GM18519 (cell line): ENCODE data around the gene PNISR.
A peak's percentile ranks its signal among the peaks of the same experiment; 100 is the strongest.

Source experiments
- ATAC-seq: cut with Tn5 transposase; IDR thresholded peaks from one replicate; pipeline ENCODE4 v1.9.1; 2021; ENCODE audit warnings: mild to moderate bottlenecking, moderate library complexity; ENCODE audit not compliant: unreplicated experiment, low FRiP score

PNISR gene

DNA sequence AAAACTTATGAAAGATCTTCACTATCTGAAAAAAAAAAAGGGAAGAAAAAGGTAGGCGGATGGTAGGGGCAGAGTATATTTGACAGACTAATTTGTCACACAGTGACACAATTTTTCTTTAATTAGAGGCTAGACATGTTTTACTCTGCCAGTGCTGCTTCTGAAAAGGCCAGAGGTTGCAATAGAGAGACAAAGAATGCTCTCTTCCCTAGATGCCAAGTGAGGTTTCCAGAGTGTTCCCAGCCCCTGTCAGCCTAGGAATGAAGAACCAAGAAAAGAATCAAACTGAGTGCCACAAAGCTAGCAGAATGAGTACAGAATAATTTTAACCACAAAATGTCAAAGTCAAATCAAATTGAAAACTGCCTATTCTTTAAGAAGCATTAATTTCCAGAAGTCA is 13.0 kb downstream of the PNISR start:
- no peak for ATAC-seq

- ATAC-seq = no peak
Measured at GRCh38 chr6:99409672-99410071, 15.4 kb downstream of the PNISR start.

GRCh38 chr6:99407076-99407475 is 18.0 kb downstream of the PNISR start:
- no peak for ATAC-seq

- ATAC-seq = no peak
Measured at GRCh38 chr6:99402448-99402847, 22.7 kb downstream of the PNISR start.

DNA sequence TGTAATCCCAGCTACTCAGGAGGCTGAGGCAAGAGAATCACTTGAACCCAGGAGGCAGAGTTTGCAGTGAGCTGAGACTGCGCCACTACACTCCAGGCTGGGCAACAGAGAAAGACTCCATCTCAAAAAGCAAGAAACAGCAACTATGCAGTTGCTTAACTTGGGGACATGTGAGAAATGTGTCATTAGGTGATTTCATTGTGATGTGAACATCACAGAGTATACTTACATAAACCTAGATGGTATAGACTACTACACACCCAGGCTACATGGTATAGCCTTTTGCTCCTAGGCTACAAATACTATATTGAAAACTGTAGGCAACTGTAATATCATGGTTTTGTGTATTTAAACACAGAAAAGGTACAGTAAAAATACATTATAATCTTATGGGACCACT is 27.8 kb downstream of the PNISR start:
- ATAC-seq = no peak

DNA sequence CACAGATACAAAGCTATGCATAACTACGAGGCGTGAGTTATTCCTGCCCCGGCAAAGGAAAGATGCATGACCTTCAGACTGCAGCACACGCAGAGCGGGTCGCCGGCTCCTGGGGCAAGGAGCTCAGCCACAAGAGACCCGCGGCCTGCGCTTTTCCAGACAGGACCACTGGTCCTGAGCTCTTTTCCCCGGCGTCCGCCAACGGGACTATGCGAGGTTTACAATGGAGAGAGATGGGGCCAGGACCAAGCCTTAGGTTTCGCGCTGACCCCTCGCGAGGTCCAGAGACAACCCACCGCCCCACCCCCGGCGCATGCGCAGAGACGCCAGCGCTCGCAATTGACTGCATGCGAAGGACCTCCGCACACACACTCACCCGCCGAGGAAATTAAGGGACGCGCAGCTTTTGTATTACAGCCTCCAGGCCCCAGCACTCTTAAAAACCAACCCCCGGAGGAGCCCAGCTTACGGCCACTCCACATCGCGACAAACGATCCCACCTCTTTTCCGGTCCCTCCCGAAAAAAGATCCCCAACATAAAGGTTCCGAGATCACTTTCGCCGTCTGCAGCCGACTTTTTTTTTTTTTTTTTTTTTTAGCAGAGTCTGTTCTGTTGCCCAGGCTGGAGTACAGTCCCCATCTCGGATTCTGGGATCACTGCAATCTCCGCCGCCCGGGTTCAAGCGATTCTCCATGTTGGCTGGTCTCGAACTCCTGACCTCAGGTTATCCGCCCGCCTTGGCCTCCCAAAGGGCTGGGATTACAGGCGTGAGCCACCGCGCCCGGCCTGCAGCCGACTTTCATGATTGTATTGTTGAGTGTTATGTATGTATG is 31.2 kb downstream of the PNISR start, which contains the start of gene COQ3:
Gene COQ3, minus strand, starts transcription at position 498 of the 834 bp plus-strand sequence. Its CDS starts 16 bp downstream, at position 482.
- ATAC-seq = peak; percentile 46

DNA sequence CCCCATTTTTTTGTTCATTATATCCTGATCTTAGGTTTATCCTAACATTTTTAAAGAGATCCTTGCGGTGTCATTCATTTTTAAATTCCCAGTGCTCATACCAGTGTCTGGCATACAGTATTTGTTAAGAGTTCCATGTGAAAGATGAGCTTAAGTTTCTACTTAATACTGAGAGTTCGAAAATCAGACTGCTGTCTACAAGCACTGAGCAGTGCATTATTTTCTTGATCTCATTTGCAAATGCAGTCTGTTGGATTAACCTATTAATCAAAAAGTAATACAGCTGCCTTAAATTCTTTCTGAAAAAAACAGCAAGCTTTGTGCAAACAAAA is 31.8 kb downstream of the PNISR start:
- peak; percentile 26 for ATAC-seq

- ATAC-seq = no peak
Measured at GRCh38 chr6:99390896-99391295, 34.2 kb downstream of the PNISR start.

DNA sequence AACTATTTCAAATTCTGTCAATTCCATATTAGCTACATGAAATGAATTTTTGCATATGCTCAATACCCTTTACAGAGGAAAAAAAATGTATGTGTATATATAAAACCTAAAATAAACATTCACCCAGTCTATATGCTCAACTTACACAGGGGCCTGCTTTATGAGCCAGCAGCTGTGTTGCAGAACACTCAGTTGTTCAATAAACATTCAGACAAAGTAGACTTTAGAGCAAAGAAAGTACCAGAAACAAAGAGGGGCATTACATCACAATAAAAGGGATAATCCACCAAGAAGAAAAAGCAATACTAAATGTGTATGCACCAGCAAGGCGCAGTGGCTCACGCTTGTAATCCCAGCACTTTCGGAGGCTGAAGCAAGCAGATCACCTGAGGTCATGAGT is 40.6 kb downstream of the PNISR start:
- no peak for ATAC-seq

- ATAC-seq = no peak
Measured at GRCh38 chr6:99378636-99379035, 46.5 kb downstream of the PNISR start.

GRCh38 chr6:99369533-99369932 is 55.6 kb downstream of the PNISR start:
- ATAC-seq = no peak

- ATAC-seq = no peak
Measured at GRCh38 chr6:99366852-99367251, 58.3 kb downstream of the PNISR start.

DNA sequence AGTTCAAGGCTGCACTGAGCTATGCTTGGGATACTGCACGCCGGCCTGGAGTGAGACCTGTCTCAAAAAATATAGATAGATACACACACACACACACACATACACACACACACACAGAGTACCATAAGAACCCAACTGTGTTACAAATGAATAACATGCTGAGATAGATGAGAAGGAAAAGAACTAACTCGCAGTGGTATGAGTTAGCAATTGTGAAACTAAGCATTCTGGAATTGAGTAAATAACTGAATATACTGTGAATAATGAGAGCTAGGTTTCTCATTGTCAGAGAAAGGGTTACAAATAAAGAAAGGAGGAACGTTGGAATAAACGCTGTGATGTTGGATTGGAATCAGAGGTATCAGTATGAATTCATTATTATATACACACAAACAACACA is 61.1 kb downstream of the PNISR start:
- ATAC-seq = peak; percentile 93

GRCh38 chr6:99362678-99363268 is 62.3 kb downstream of the PNISR start:
- no peak for ATAC-seq

GRCh38 chr6:99359800-99360199 is 65.3 kb downstream of the PNISR start:
- no peak for ATAC-seq

DNA sequence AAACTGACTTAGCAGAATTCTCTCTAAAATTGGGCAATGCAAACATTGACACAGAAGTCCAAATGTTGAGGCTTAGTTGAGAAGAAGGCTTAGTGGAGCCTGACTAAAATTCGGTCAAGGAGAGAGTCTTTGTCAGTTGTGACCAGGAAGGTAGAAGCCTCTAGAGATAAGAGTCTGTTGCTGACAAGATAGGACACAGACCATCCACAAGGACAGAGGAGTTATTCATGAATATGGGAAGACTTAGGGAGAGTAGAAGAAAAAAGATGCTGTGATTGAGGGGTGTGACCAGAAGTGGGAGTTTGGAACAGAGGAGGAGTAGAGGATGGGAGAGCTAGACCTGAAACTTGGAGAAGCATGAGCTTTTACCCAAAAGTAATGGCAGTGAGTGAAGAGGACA is 68.5 kb downstream of the PNISR start:
- ATAC-seq = no peak

DNA sequence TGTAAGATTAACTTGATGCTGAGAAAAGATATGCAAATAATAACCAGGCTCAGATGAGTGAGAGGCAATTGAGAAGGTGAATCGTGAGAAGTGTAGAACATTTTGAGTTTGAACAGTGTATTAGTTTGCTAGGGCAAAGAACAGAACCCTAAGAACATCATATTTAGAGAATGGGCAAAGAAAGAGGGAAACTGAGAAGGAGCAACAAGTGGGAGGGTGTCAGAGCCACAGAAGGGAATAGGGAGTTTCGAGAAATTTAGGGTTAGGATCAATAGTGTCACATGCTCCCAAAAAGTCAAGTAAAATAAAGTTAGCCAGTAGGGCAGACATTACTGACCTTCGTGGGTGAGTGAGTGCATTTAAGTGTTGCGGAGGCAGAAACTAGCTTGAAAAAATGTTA is 70.1 kb downstream of the PNISR start:
- ATAC-seq = no peak

- no peak for ATAC-seq
Measured at GRCh38 chr6:99353126-99353525, 72.0 kb downstream of the PNISR start.

GRCh38 chr6:99350573-99350972 is 74.5 kb downstream of the PNISR start:
- no peak for ATAC-seq

DNA sequence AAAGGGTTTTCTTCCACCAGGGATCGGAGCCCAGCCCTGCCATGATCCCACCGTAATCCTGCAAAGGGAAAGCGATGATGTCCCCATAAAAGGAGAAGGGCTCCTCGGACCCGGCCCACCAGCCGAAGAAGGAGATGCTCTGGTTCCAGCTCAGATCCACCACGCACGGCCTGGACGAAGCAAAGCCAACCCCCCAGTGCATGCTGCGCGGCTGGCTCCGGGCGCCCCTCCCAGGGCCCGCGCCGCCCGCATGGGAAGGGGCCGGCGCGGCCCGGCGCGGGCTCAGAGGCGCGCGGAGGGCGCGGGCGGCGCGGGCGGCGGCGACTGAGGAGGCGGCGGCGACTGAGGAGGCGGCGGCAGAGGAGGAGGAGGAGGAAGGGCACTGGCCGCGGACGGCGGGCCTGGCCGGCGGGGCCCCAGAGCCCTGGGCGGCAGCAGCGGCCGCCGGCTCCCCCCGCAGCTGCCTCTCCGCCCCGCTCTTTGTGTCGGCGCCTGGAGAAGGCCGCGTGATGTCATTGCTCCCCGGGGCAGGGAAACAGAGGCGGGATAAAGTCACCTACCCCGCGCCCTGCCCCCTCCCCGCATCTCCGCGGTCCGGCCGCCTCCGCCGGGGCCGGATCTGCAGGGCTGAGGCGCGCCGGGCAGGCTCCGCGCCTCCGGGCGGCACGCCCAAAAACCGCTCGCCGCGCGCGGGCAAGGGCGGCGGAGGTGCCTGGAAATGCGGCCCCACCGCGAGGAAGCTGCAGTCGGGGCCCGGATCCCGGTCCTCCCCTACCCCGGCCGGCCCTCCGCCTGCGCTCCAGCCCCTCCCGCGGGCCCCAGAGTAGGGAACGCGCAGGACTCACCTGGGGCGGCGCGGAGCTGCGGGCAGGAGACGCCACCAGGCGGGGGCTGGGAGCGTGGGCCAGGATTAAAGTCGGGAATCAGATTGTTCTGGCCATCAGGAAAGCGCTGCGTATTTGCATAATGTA is 75.7 kb downstream of the PNISR start, which contains the start of gene FAXC:
Gene FAXC, minus strand, starts transcription at position 504 of the 971 bp plus-strand sequence. Its CDS starts 302 bp downstream, at position 202.
- no peak for ATAC-seq
